ENCODE data around the gene INPP5D. TPM values are rescaled to one million over a fixed set of nuclear protein-coding genes. Genes with fewer than 3 reads are reported as not detected.

Gene INPP5D
- total RNA-seq, 1 experiment from 2014 or later = 12.7 TPM

- Histone ChIP-seq H3K23me2 (ENCODE audit: insufficient read length, low read depth, low read length, poor library complexity, severe bottlenecking) (no peaks in the 10 kb centered on the region), H4K5ac (ENCODE audit: insufficient read length, low read depth, low read length) (no peak overlapping the region), H2BK120ac (ENCODE audit: low read depth, low read length, poor library complexity, severe bottlenecking) (no peak overlapping the region), H4K8ac (replicated peaks; ENCODE audit: insufficient read length, low read depth, low read length) (no peak overlapping the region), H4K20me1 (ENCODE audit: control insufficient read depth, insufficient read depth, insufficient read length) (no peaks in the 10 kb centered on the region), H3K9ac (ENCODE audit: extremely low read depth, insufficient read length, low read length) (no peak overlapping the region), H3K4me1 (ENCODE audit: insufficient read depth, low read length) (no peaks in the 10 kb centered on the region), H3K27me3 (ENCODE audit: insufficient read depth, low read length) (no peaks in the 10 kb centered on the region), H3K4me2 (ENCODE audit: insufficient read depth, insufficient read length, low read length) (no peak overlapping the region), H3T11ph (ENCODE audit: low read length) (no peak overlapping the region), H3K4ac (ENCODE audit: low read depth, low read length) (no peak overlapping the region), H3K23ac (ENCODE audit: insufficient read length, low read depth, low read length) (no peak overlapping the region), H2BK12ac (ENCODE audit: insufficient read length, low read depth, low read length) (no peak overlapping the region), H3K79me1 (ENCODE audit: insufficient read depth, low read depth, low read length, poor library complexity, severe bottlenecking) (no peaks in the 10 kb centered on the region), H3K27ac (ENCODE audit: insufficient read length, low read depth, low read length) (no peak overlapping the region), H3K18ac (ENCODE audit: insufficient read length, low read depth, low read length) (no peak overlapping the region), H2BK20ac (ENCODE audit: low read depth, low read length, poor library complexity, severe bottlenecking) (no peak overlapping the region), H2AK5ac (ENCODE audit: insufficient read length, low read length) (no peak overlapping the region), H4K91ac (ENCODE audit: insufficient read length, low read depth, low read length) (no peak overlapping the region), H2AFZ (ENCODE audit: low read length) (no peak overlapping the region), H2BK5ac (ENCODE audit: insufficient read length, low read length) (no peak overlapping the region), H3K9me3 (ENCODE audit: control insufficient read depth, low read depth, low read length) (no peaks in the 10 kb centered on the region), H3K14ac (ENCODE audit: insufficient read depth, low read length) (no peak overlapping the region), H3K56ac (ENCODE audit: insufficient read length, low read depth, low read length) (no peak overlapping the region), H3K79me2 (ENCODE audit: insufficient read depth, low read length) (no peaks in the 10 kb centered on the region), H2BK15ac (ENCODE audit: low read depth, low read length) (no peak overlapping the region)
- no peak; the same call in 2 of the 3 replicates for TF ChIP-seq CTCF (conservative IDR thresholded peaks at IDR 0.05)
- DNase-seq = no peak
- Mint-ChIP-seq H3K36me3 (ENCODE audit: insufficient read depth in 1 of 3, low read depth in 3 of 3) (peaks cover 8 to 66% (median 26%) of the 10 kb centered on the region in 3 experiments; a peak in 6 of 7 replicates), H3K27ac (no peak overlapping the region), H3K4me3 (no peak overlapping the region), H3K9me3 (peaks cover 13 to 19% of the 10 kb centered on the region in 2 experiments), H3K27me3 (ENCODE audit: low read depth) (no peaks in the 10 kb centered on the region; the same call in 1 of the 2 replicates), H3K4me1 (peaks cover 3 to 12% of the 10 kb centered on the region in 2 experiments)
- no CpG with 5 or more reads among the region's 9 CpGs for WGBS (ENCODE audit: extremely low coverage, insufficient read length, low lambda C conversion rate)
Observed at GRCh38 chr2:233183869-233184418, 123.8 kb downstream of the INPP5D start.
